Lower lobe of right lung (tissue), 2 donors: ENCODE data around the gene GRM8. TPM values are rescaled to one million over a fixed set of nuclear protein-coding genes. Genes with fewer than 3 reads are reported as not detected.

ENCODE experiments used
- ATAC-seq, 2 donors: fragments of 200-7000 bp; cut with Tn5 transposase; one replicate each; pipeline ENCODE4 v1.9.1; 2020 to 2022; ENCODE audit warnings: mild to moderate bottlenecking in 2 of 2, moderate library complexity in 2 of 2
- DNase-seq: peaks from one replicate; pipeline ENCODE4 v3.0.0-alpha.2; 2020
- H3K27ac ChIP-seq: fragments of 200-600 bp; one replicate; pipeline ENCODE4 v1.8.0; 2022
- H3K27me3 ChIP-seq: fragments of 200-600 bp; one replicate; pipeline ENCODE4 v1.8.0; 2022; ENCODE audit warnings: low read depth
- H3K36me3 ChIP-seq: fragments of 200-600 bp; one replicate; pipeline ENCODE4 v1.8.0; 2022; ENCODE audit warnings: mild to moderate bottlenecking
- H3K4me1 ChIP-seq: fragments of 200-600 bp; one replicate; pipeline ENCODE4 v1.8.0; 2022
- H3K4me3 ChIP-seq: fragments of 200-600 bp; one replicate; pipeline ENCODE4 v1.8.0; 2022; ENCODE audit warnings: mild to moderate bottlenecking
- H3K9me3 ChIP-seq: fragments of 200-600 bp; one replicate; pipeline ENCODE4 v1.8.0; 2022
- CTCF ChIP-seq: fragments of 200-600 bp; IDR thresholded peaks from one replicate; pipeline ENCODE4 v1.8.0; 2022; ENCODE audit warnings: antibody characterized with exemption, mild to moderate bottlenecking
- intact Hi-C: fragments of 100-400 bp; cut with DNase I; formaldehyde crosslinking; loops from one replicate; pipeline ENCODE4 v1.11.0; 2022
- total RNA-seq: library from RNA; stranded (reverse); fragmentation: NEBNext Ultra II Directional; extraction: Animal tissue kit (Norgen Biotek cat#: 25700); gene quantifications from one replicate; pipeline ENCODE4 v1.2.1, GENCODE V29; 2021
- donor health status: DM: no; HTN: yes; CAD: no; lungs with severe emphysema.

GRM8 gene
- total RNA-seq, 1 donor from 2014 or later = not detected

GRCh38 chr7:126774077-126774476 is 478.7 kb downstream of the GRM8 start:
- intact Hi-C loops = no loop called here
- Histone ChIP-seq H3K27me3 (no peaks in the 10 kb centered on the region), H3K4me3 (no peak overlapping the region), H3K36me3 (no peaks in the 10 kb centered on the region), H3K4me1 (no peaks in the 10 kb centered on the region), H3K27ac (no peak overlapping the region), H3K9me3 (no peaks in the 10 kb centered on the region)
- DNase-seq (no peak), ATAC-seq (no peak)
- no peak for TF ChIP-seq CTCF

DNA sequence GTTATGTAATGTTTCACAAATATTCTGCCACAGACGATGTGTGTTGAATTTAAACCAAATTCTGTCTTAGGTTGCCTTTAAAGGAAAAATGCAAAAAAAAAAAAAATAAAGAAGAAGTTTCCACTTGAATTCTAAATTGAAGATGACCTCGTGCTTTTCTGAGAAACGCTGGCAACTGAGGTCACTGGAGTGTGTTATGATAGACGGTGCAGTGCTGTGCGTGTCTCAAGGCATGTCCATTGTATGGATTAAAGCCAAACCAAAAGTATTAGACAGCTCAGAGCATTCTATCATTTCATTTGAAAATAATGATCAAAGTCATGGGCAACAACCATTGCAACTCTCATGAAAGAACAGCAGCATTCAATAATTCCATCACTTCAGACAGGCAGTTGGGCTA is 483.9 kb downstream of the GRM8 start:
- Histone ChIP-seq H3K27ac (no peak overlapping the region), H3K36me3 (no peaks in the 10 kb centered on the region), H3K4me3 (no peak overlapping the region), H3K4me1 (no peaks in the 10 kb centered on the region), H3K9me3 (no peaks in the 10 kb centered on the region), H3K27me3 (no peaks in the 10 kb centered on the region)
- no peak for DNase-seq
- no peak for TF ChIP-seq CTCF
- intact Hi-C loops = no loop called here
- no peak for ATAC-seq

DNA sequence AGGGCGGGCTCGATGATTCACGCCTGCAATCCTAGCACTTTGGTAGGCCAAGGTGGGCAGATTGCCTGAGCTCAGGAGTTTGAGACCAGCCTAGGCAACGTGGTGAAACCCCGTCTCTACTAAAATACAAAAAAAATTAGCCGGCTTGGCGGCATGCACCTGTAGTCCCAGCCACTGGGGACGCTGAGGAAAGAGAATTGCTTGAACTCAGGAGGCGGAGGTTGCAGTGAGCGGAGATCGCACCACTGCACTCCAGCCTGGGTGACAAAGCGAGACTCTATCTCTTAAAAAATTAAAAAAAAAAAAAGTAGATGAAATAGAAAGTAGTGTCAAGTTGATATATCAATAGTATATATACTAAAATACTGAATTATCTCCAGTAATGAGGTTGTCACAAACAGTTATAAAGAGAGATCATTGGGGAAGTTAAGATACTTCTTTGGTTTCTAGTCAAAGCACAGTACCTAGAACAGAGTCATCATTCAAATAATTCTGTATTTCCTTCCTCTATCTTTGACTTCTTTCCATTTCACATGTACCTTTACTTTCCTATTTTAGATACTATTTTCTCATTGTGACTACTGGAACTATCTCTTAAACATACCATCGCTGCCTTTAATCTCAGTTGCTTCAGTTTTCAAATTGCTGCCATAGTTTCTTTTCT is 491.7 kb downstream of the GRM8 start:
- TF ChIP-seq CTCF = no peak
- ATAC-seq = no peak
- intact Hi-C loops = no loop called here

DNA sequence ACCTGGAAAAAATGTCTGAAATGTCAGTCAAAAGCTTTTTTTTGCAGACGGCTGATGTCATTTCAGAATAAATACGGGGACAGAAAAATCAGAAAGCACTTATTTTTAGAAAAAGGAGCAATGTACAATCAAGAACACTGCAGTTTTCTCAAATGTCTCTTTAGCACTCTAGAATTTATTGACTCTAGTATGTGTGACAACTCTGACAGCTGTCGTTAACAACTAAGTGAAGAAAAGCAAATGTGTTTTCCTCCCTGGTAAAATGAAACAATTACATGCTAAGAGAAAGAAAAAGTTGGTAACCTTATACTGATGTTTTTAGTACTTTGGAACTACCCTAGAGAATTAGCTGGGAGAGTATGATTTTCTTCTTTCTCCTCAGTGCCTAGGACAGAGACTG is 497.4 kb downstream of the GRM8 start:
- no peak overlapping the region for H3K4me3 ChIP-seq
- H3K36me3 ChIP-seq = no peaks in the 10 kb centered on the region
- no peaks in the 10 kb centered on the region for H3K9me3 ChIP-seq
- TF ChIP-seq CTCF = no peak
- no peaks in the 10 kb centered on the region for H3K27me3 ChIP-seq
- DNase-seq (no peak), ATAC-seq (no peak)
- H3K27ac ChIP-seq = no peak overlapping the region
- intact Hi-C loops = no loop called here
- no peaks in the 10 kb centered on the region for H3K4me1 ChIP-seq

More for the DNA sequence above, 491.7 kb downstream of the GRM8 start:
- no peaks in the 10 kb centered on the region for H3K4me1 ChIP-seq
- no peaks in the 10 kb centered on the region for H3K36me3 ChIP-seq
- no peak overlapping the region for H3K27ac ChIP-seq
- H3K27me3 ChIP-seq = no peaks in the 10 kb centered on the region
- no peak overlapping the region for H3K4me3 ChIP-seq
- H3K9me3 ChIP-seq = no peaks in the 10 kb centered on the region
- DNase-seq = no peak

DNA sequence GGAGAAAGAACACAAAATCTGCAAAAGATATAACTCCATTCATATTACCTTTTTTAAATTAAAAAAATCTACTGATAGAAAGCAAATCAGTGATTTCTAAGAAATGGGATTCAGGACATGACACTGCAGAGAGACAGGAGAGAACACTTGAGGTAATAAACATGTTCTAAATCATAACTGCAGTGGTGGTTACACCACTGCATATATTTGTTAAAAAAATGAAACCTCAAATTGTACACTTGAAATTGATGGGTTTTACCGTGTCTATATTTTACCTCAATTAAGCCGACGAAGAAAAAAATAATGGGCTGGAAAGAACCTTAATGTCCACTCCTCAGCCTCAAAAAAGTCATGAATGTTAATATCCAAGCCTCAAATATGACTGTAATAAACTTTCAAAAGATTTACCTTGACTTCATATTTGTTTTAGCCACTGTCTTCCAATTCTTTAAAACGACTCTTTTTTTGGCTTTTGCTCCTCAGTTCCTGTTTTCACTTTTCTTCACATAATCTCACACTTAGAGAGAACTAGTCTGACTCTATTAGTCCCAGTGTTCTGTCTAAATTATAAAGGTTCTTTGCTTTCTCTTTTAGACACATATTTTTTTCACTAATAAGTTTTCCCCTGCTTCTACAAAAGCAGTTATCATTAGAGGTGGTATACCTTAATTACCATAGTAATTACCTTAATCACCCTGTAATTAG is 502.4 kb downstream of the GRM8 start:
- no peaks in the 10 kb centered on the region for H3K36me3 ChIP-seq
- no peak overlapping the region for H3K27ac ChIP-seq
- ATAC-seq (no peak), DNase-seq (no peak)
- H3K4me1 ChIP-seq = no peaks in the 10 kb centered on the region
- H3K27me3 ChIP-seq = no peaks in the 10 kb centered on the region
- H3K4me3 ChIP-seq = no peak overlapping the region
- H3K9me3 ChIP-seq = no peaks in the 10 kb centered on the region
- no peak for TF ChIP-seq CTCF
- intact Hi-C loops = no loop called here
